KBM-7 (cell line): Measurements from ENCODE around the gene SPECC1L.
A peak's percentile ranks its signal among the peaks of the same experiment; 100 is the strongest.

Source experiments
- DNase-seq: peaks from one replicate; pipeline ENCODE4 v3.0.0-alpha.2; 2015
- in situ Hi-C: fragments of 300-500 bp; cut with MboI; formaldehyde crosslinking; loops from 2 replicates; pipeline ENCODE4 v1.14.3; 2020; ENCODE audit warnings: low sequenced_read_pairs, low pct_unique_long_range_greater_than_20kb, mixed read lengths

Gene SPECC1L

GRCh38 chr22:24430431-24431308 is 160.0 kb downstream of the SPECC1L start:
- in situ Hi-C loops: no loop called here
- DNase-seq: no peak

- DNase-seq: no peak
- in situ Hi-C loops: no loop called here
Observed at GRCh38 chr22:24431309-24432034, 160.8 kb downstream of the SPECC1L start.

- in situ Hi-C loops: no loop called here
- DNase-seq: no peak
Observed at GRCh38 chr22:24432059-24432853, 161.6 kb downstream of the SPECC1L start.

GRCh38 chr22:24433001-24433827 is 162.6 kb downstream of the SPECC1L start:
- in situ Hi-C loops: no loop called here
- no peak for DNase-seq

- DNase-seq: peak; percentile 39
- in situ Hi-C loops: no loop called here
Observed at GRCh38 chr22:24433828-24434470, 163.3 kb downstream of the SPECC1L start.

- DNase-seq: peak; percentile 67
- in situ Hi-C loops: no loop called here
Observed at GRCh38 chr22:24434471-24435322, 164.1 kb downstream of the SPECC1L start.

GRCh38 chr22:24435323-24435645 is 164.7 kb downstream of the SPECC1L start:
- in situ Hi-C loops: no loop called here
- no peak for DNase-seq

GRCh38 chr22:24435861-24436371 is 165.3 kb downstream of the SPECC1L start:
- DNase-seq: no peak
- in situ Hi-C loops: no loop called here

- DNase-seq: no peak
- in situ Hi-C loops: no loop called here
Observed at GRCh38 chr22:24436553-24436952, 165.9 kb downstream of the SPECC1L start.

- no peak for DNase-seq
- in situ Hi-C loops: no loop called here
Observed at GRCh38 chr22:24437091-24437490, 166.5 kb downstream of the SPECC1L start.

GRCh38 chr22:24437741-24438328 is 167.2 kb downstream of the SPECC1L start:
- in situ Hi-C loops: no loop called here
- DNase-seq: no peak

- in situ Hi-C loops: no loop called here
Observed at GRCh38 chr22:24440270-24440717, 169.7 kb downstream of the SPECC1L start.

GRCh38 chr22:24440718-24441405 is 170.2 kb downstream of the SPECC1L start:
- in situ Hi-C loops: no loop called here
- DNase-seq: no peak

More at GRCh38 chr22:24440270-24440717, 169.7 kb downstream of the SPECC1L start:
- no peak for DNase-seq

- in situ Hi-C loops: no loop called here
- DNase-seq: no peak
Observed at GRCh38 chr22:24441406-24442351, 171.0 kb downstream of the SPECC1L start.

GRCh38 chr22:24442352-24442744 is 171.7 kb downstream of the SPECC1L start:
- DNase-seq: no peak
- in situ Hi-C loops: no loop called here
